HCT116 (cell line): ENCODE results near the gene JOSD1.

Experiments used
- CTCF ChIP-seq, 3 experiments: fragments of 200-600 bp in 1 of 3; sonication (generic) in 1 of 3; IDR thresholded peaks in 2 of 3; conservative IDR thresholded peaks in 1 of 3; 2 replicates each; pipeline ENCODE4 v1.5.1; 2012 to 2017; ENCODE audit warnings: low read depth in 2 of 3, low read length in 2 of 3, antibody characterized with exemption in 1 of 3, borderline replicate concordance in 1 of 3, control low read depth in 1 of 3, mild to moderate bottlenecking in 1 of 3, mixed read lengths in 1 of 3, mixed run types in 1 of 3, moderate library complexity in 1 of 3; ENCODE audit not compliant: insufficient read depth in 1 of 3
- EZH2 ChIP-seq: fragments of 200-600 bp; sonication (generic); IDR thresholded peaks from 2 replicates; pipeline ENCODE4 v1.6.1; 2017; ENCODE audit warnings: antibody characterized with exemption, mixed run types
- JUND ChIP-seq: IDR thresholded peaks from 2 replicates; pipeline ENCODE4 v1.6.1; 2012
- POLR2AphosphoS5 ChIP-seq: IDR thresholded peaks from 2 replicates; pipeline ENCODE4 v1.6.1; 2011; ENCODE audit warnings: mild to moderate bottlenecking, low read depth, low read length, moderate library complexity
- REST ChIP-seq: IDR thresholded peaks from 2 replicates; pipeline ENCODE4 v1.6.1; 2012; ENCODE audit warnings: low read depth

- TF ChIP-seq POLR2AphosphoS5 (no peak), EZH2 (no peak), JUND (peak; percentile 55; the same call in 1 of the 2 replicates), CTCF (IDR thresholded peaks at IDR 0.05 in 2 of 3, conservative IDR thresholded peaks at IDR 0.05 in 1 of 3; ENCODE audit: borderline replicate concordance in 1 of 3, insufficient read depth in 1 of 3, low read depth in 2 of 3, low read length in 2 of 3) (no peak), REST (no peak)
Observed at GRCh38 chr22:38707346-38707745, 6.6 kb upstream of the JOSD1 start.
